Measurements from ENCODE around the gene PSRC1. TPM values are rescaled to one million over a fixed set of nuclear protein-coding genes. Genes with fewer than 3 reads are reported as not detected.

PSRC1 gene
- total RNA-seq, 2 donors from 2014 or later, result 1.8 TPM; not detected in 1

DNA sequence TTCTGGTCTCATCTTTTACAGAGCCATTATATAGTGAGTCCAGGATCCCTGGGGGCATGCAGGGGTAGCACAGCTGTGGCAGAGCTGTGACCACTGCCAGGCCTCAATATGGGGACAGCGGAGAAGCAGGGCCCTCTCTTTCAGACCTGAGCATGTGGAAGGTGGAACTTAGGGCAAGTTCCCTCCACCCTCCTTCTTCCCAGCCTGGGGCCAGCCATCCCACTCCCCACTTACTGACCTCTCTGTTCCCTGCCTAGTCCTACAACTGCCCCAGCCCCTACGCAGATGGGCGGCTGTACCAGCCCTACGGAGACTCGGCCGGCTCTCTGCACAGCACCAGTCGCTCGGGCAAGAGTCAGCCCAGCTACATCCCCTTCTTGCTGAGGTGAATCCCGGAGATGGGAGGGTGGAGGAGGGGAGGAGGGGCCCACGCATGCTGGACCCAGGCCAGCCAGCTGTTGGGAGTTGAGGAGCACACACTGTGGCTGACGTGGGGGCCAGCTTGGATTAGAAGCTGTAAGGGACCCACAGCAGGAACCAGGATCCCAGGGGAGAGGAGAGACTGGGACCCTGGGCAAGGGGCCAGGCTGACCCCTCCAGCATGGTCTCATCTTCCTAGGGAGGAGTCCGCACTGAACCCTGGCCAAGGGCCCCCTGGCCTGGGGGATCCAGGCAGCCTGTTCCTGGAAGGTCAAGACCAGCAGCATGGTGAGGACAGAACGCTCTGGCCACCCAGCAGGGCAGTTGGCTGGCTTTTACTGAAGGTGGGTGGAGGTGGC, 10.7 kb downstream of the PSRC1 start:
- DNase-seq, result peak in 1 of 4 donors; percentile 23
- intact Hi-C loops (cut with DNase I), result no loop called here
- no peak for TF ChIP-seq POLR2A (IDR thresholded peaks at IDR 0.05)
- TF ChIP-seq, protein P1, sequence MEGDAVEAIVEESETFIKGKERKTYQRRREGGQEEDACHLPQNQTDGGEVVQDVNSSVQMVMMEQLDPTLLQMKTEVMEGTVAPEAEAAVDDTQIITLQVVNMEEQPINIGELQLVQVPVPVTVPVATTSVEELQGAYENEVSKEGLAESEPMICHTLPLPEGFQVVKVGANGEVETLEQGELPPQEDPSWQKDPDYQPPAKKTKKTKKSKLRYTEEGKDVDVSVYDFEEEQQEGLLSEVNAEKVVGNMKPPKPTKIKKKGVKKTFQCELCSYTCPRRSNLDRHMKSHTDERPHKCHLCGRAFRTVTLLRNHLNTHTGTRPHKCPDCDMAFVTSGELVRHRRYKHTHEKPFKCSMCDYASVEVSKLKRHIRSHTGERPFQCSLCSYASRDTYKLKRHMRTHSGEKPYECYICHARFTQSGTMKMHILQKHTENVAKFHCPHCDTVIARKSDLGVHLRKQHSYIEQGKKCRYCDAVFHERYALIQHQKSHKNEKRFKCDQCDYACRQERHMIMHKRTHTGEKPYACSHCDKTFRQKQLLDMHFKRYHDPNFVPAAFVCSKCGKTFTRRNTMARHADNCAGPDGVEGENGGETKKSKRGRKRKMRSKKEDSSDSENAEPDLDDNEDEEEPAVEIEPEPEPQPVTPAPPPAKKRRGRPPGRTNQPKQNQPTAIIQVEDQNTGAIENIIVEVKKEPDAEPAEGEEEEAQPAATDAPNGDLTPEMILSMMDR (IDR thresholded peaks at IDR 0.05), result no peak

DNA sequence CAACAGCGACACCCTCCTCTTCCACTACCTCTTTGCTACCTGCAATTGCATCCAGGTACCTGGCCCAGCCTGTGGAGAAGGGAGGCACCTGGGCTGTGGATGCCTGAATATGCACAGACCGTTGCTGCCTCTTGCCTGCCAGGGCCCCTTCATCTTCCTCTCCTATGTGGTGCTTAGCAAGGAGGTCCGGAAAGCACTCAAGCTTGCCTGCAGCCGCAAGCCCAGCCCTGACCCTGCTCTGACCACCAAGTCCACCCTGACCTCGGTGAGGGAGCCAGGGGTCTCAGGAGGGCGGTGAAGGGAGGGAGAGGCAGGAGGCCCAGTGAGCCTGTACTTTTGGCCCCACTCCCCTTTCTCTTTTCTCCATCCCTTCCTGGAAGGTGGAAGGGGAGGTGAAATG, 11.5 kb downstream of the PSRC1 start:
- intact Hi-C loops (cut with DNase I), result no loop called here
- Histone ChIP-seq H3K9me3 (no peaks in the 10 kb centered on the region), H3K36me3 (replicated peaks in 1 of 2; ENCODE audit: insufficient read depth in 1 of 2, low read depth in 2 of 2) (no peaks in the 10 kb centered on the region), H3K4me1 (peaks cover 24% of the 10 kb centered on the region), H3K4me3 (no peak overlapping the region), H3K27me3 (no peaks in the 10 kb centered on the region), H3K27ac (no peak overlapping the region)
- DNase-seq, result no peak
- TF ChIP-seq, protein P1 (IDR thresholded peaks at IDR 0.05), result no peak
- TF ChIP-seq POLR2A (IDR thresholded peaks at IDR 0.05), result no peak
- ATAC-seq, result no peak
- 84 to 89% methylated on average over 6 of the region's 6 CpGs for WGBS, 2 donors

More for the DNA sequence above, 10.7 kb downstream of the PSRC1 start:
- H3K4me3 ChIP-seq, result no peak overlapping the region
- no peak for ATAC-seq
- H3K27ac ChIP-seq, result no peak overlapping the region
- WGBS, 2 donors, result 92 to 95% methylated on average over 6 to 13 of the region's 13 CpGs
- peaks cover 32% of the 10 kb centered on the region for H3K4me1 ChIP-seq
- no peaks in the 10 kb centered on the region for H3K9me3 ChIP-seq
- H3K36me3 ChIP-seq (replicated peaks in 1 of 2; ENCODE audit: insufficient read depth in 1 of 2, low read depth in 2 of 2), result no peaks in the 10 kb centered on the region
- no peaks in the 10 kb centered on the region for H3K27me3 ChIP-seq

DNA sequence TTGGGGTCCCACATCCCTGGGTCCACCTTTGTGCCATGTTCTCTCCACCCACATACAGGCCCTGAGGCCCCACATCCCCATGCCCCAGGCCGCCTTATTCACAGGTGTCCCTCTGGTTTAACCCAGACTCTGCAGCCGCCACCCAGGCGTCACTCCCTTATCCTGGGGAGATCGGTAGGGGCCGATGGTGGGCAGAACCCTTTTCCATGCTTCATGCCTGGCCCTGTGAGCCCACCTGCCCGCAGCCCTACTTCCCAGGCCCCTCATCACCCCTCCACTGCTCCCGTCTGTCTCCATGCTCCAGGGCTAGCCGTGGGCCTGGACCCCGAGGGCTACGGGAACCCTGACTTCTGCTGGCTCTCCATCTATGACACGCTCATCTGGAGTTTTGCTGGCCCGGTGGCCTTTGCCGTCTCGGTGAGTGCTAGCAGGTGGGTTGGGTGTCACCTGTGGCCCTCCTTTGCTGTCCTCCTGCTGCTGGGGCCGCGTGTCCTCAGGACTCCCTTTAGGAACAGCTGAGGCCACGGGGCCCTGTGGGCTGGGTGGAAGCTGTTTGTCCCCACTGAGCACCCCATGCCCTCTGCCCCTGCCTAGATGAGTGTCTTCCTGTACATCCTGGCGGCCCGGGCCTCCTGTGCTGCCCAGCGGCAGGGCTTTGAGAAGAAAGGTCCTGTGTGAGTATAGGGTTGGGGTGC, 12.2 kb downstream of the PSRC1 start:
- no peak for ATAC-seq
- intact Hi-C loops (cut with DNase I), result no loop called here
- DNase-seq, result no peak

DNA sequence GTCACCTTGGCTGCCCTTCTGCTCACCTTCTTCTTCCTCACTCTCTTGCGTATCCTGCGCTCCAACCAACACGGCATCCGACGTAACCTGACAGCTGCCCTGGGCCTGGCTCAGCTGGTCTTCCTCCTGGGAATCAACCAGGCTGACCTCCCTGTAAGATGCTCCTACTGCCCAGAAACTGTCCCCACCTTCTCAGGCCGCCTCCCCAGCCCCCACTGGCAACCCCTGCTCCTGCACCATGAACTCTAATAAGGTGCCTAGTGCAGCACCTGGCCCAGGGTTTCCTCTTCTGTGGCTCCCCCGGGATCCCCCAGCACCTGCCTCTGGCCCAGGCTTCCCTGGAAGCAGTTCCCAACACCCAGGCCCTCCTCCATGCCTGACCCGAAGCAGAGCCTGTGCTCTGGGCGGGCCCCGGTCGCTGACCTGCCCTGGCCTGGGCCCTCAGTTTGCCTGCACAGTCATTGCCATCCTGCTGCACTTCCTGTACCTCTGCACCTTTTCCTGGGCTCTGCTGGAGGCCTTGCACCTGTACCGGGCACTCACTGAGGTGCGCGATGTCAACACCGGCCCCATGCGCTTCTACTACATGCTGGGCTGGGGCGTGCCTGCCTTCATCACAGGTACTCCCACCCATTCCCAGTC, 12.8 kb downstream of the PSRC1 start:
- Histone ChIP-seq H3K9me3 (no peaks in the 10 kb centered on the region), H3K4me3 (no peak overlapping the region), H3K36me3 (replicated peaks in 1 of 2; ENCODE audit: insufficient read depth in 1 of 2, low read depth in 2 of 2) (no peaks in the 10 kb centered on the region), H3K27me3 (no peaks in the 10 kb centered on the region), H3K27ac (no peak overlapping the region), H3K4me1 (peaks cover 14% of the 10 kb centered on the region)
- DNase-seq, result no peak
- no peak for ATAC-seq
- 87 to 92% methylated on average over 15 to 16 of the region's 17 CpGs for WGBS, 2 donors
- intact Hi-C loops (cut with DNase I), result loop anchor here (10.0 kb wide), 1 partner anchor 435 kb away; no protein-coding TSS in a partner anchor
- no peak for TF ChIP-seq POLR2A (IDR thresholded peaks at IDR 0.05)
- TF ChIP-seq, protein P1 (IDR thresholded peaks at IDR 0.05), result no peak

More for the DNA sequence above, 12.2 kb downstream of the PSRC1 start:
- Histone ChIP-seq H3K27me3 (no peaks in the 10 kb centered on the region), H3K27ac (no peak overlapping the region), H3K9me3 (no peaks in the 10 kb centered on the region), H3K36me3 (replicated peaks in 1 of 2; ENCODE audit: insufficient read depth in 1 of 2, low read depth in 2 of 2) (no peaks in the 10 kb centered on the region), H3K4me1 (peaks cover 21% of the 10 kb centered on the region), H3K4me3 (no peak overlapping the region)
- no peak for TF ChIP-seq POLR2A (IDR thresholded peaks at IDR 0.05)
- TF ChIP-seq, protein P1 (IDR thresholded peaks at IDR 0.05), result no peak
- WGBS, 2 donors, result 87 to 95% methylated on average over 13 to 19 of the region's 20 CpGs
